Body of pancreas (tissue), 4 donors: ENCODE results near the gene HOXB5.

ENCODE experiments used
- CTCF ChIP-seq, 7 experiments: fragments of 450-650 bp in 4 of 7; fragments of 200-600 bp in 3 of 7; sonication (generic) in 3 of 7; IDR thresholded peaks; one replicate each; pipeline ENCODE4 v1.5.1; 2016 to 2019; ENCODE audit warnings: antibody characterized with exemption in 7 of 7
- POLR2A ChIP-seq, 3 donors: fragments of 450-650 bp; IDR thresholded peaks; one replicate each; pipeline ENCODE4 v1.6.1; 2016; ENCODE audit warnings: antibody characterized with exemption in 3 of 3, mild to moderate bottlenecking in 2 of 3

- TF ChIP-seq CTCF (IDR thresholded peaks at IDR 0.05) (no peak), POLR2A (IDR thresholded peaks at IDR 0.05) (no peak)
Measured at GRCh38 chr17:48612456-48612853, 18.9 kb upstream of the HOXB5 start.
